HepG2 (cell line): ENCODE measurements around the gene PDPK1. TPM values are rescaled to one million over a fixed set of nuclear protein-coding genes. Genes with fewer than 3 reads are reported as not detected.
A peak's percentile ranks its signal among the peaks of the same experiment; 100 is the strongest.

Experiments
- ATAC-seq: fragments of 200-7000 bp; cut with Tn5 transposase; 3 replicates; pipeline ENCODE4 v1.9.1; 2020; ENCODE audit warnings: mild to moderate bottlenecking, moderate library complexity
- BruUV-seq: library from RNA; stranded (reverse); fragments of 400-500 nt; replicated peaks from 2 replicates; lab custom pipeline; 2021; lab: Mats Ljungman, UMichigan
- CTCF ChIA-PET: fragments of 300-600 bp; formaldehyde crosslinking; extraction: SDS; loops from one replicate; lab custom pipeline; 2021; ENCODE audit warnings: low total read pairs, inconsistent platforms, low intra/inter-chr PET ratio; lab: Yijun Ruan, JAX
- POLR2A ChIA-PET: fragments of 350-600 bp; sonication (Branson Sonifier 250); formaldehyde crosslinking; loops from one replicate; lab custom pipeline; 2020; ENCODE audit warnings: antibody characterized with exemption, inconsistent platforms; lab: Yijun Ruan, JAX
- DNase-seq: peaks from one replicate; pipeline ENCODE4 v3.0.0-alpha.2; 2015; ENCODE audit warnings: low spot score
- FAIRE-seq: peaks from 3 replicates; lab custom pipeline; 2011; peaks lifted over from hg19 to GRCh38; lab: Jason Lieb, UNC
- H2AFZ ChIP-seq: one replicate; pipeline ENCODE4 v1.6.1; 2011; ENCODE audit warnings: low read length, inconsistent platforms
- H3K27ac ChIP-seq: fragments of 300-600 bp; 3 replicates; pipeline ENCODE4 v1.8.0; 2011; ENCODE audit warnings: mixed run types, mild to moderate bottlenecking, mixed read lengths, low read length, inconsistent platforms; ENCODE audit not compliant: insufficient read depth; ENCODE audit errors: extremely low read length
- H3K27me3 ChIP-seq, 2 experiments: fragments of 200-600 bp in 1 of 2; 2 replicates in 1 of 2; 3 replicates in 1 of 2; pipeline versions ENCODE4 v1.6.0 to v1.8.0; 2011; ENCODE audit warnings: low read length in 2 of 2, mild to moderate bottlenecking in 2 of 2, moderate library complexity in 2 of 2, inconsistent platforms in 1 of 2; ENCODE audit not compliant: insufficient read depth in 2 of 2, control insufficient read depth in 1 of 2
- H3K36me3 ChIP-seq, 2 experiments: fragments of 200-600 bp in 1 of 2; replicated peaks in 1 of 2; 2 replicates in 1 of 2; 3 replicates in 1 of 2; pipeline versions ENCODE4 v1.5.1 to v1.8.0; 2011; ENCODE audit warnings: low read length in 2 of 2, inconsistent platforms in 1 of 2; ENCODE audit not compliant: insufficient read depth in 2 of 2, control insufficient read depth in 1 of 2
- H3K4me1 ChIP-seq: 2 replicates; pipeline ENCODE4 v1.5.1; 2012; ENCODE audit warnings: low read length, inconsistent platforms; ENCODE audit not compliant: insufficient read depth
- H3K4me2 ChIP-seq: 2 replicates; pipeline ENCODE4 v1.6.0; 2011; ENCODE audit warnings: low read depth, low read length, inconsistent platforms
- H3K4me3 ChIP-seq, 3 experiments: fragments of 200-600 bp in 1 of 3; sonication (generic), shearing (Covaris generic) in 1 of 3; replicated peaks in 1 of 3; 2 replicates each; pipeline ENCODE4 v1.5.1; 2011 to 2016; ENCODE audit warnings: low read length in 3 of 3, inconsistent platforms in 2 of 3, low read depth in 2 of 3, mild to moderate bottlenecking in 2 of 3, control low read depth in 1 of 3, mixed read lengths in 1 of 3; ENCODE audit not compliant: insufficient read depth in 1 of 3
- H3K79me2 ChIP-seq: one replicate; pipeline ENCODE4 v1.6.1; 2011; ENCODE audit warnings: low read length, inconsistent platforms; ENCODE audit not compliant: insufficient read depth
- H3K9ac ChIP-seq: 2 replicates; pipeline ENCODE4 v1.6.0; 2011; ENCODE audit warnings: mild to moderate bottlenecking, low read depth, low read length, inconsistent platforms; ENCODE audit not compliant: insufficient read depth
- H3K9me3 ChIP-seq: 2 replicates; pipeline ENCODE4 v1.5.1; 2012; ENCODE audit warnings: mild to moderate bottlenecking, low read length
- H4K20me1 ChIP-seq: 2 replicates; pipeline ENCODE4 v1.6.0; 2011; ENCODE audit warnings: inconsistent platforms, mild to moderate bottlenecking, low read length, moderate library complexity; ENCODE audit not compliant: insufficient read depth
- AGO1 ChIP-seq: fragments of 200-400 bp; formaldehyde crosslinking; IDR thresholded peaks from 2 replicates; pipeline ENCODE4 v1.6.1; 2017; ENCODE audit warnings: mild to moderate bottlenecking, low read depth, low read length, moderate library complexity; ENCODE audit not compliant: poor library complexity, severe bottlenecking
- AGO2 ChIP-seq: fragments of 200-400 bp; formaldehyde crosslinking; optimal IDR thresholded peaks from 2 replicates; pipeline ENCODE3; 2017; ENCODE audit warnings: mild to moderate bottlenecking, low read depth, low read length, moderate library complexity
- POLR2A ChIP-seq, 2 experiments: IDR thresholded peaks; 2 replicates each; pipeline ENCODE4 v1.6.1; 2011; ENCODE audit warnings: low read depth in 2 of 2, low read length in 2 of 2, mild to moderate bottlenecking in 1 of 2, moderate library complexity in 1 of 2; ENCODE audit not compliant: insufficient read depth in 1 of 2
- PRDM15 ChIP-seq: sonication (generic); formaldehyde crosslinking; IDR thresholded peaks from 2 replicates; pipeline ENCODE4 v1.4.0; 2020; ENCODE audit warnings: missing genetic modification reagents
- PRPF4 ChIP-seq: fragments of 200-400 bp; formaldehyde crosslinking; IDR thresholded peaks from 2 replicates; pipeline ENCODE4 v1.6.1; 2016; ENCODE audit warnings: low read length, low read depth; ENCODE audit not compliant: poor library complexity, severe bottlenecking
- RBFOX2 ChIP-seq: fragments of 200-400 bp; formaldehyde crosslinking; IDR thresholded peaks from 2 replicates; pipeline ENCODE4 v1.6.1; 2017; ENCODE audit warnings: low read depth, mild to moderate bottlenecking, low read length
- ZNF75D ChIP-seq: sonication (generic); formaldehyde crosslinking; IDR thresholded peaks from 2 replicates; pipeline ENCODE4 v1.8.1; 2023; ENCODE audit warnings: missing genetic modification reagents, mild to moderate bottlenecking, borderline replicate concordance
- WGBS: methylation state at CpG from one replicate; pipeline ENCODE4 v1.1.6; 2017; ENCODE audit warnings: low lambda C conversion rate; 5-methylcytosine and 5-hydroxymethylcytosine counted together
- in situ Hi-C: cut with HindIII; loops from 2 replicates; pipeline ENCODE4 v1.10.0; 2017; ENCODE audit warnings: low pct_unique_long_range_greater_than_20kb; ENCODE audit not compliant: extremely low pct_ligation_motif_present
- intact Hi-C: fragments of 100-400 bp; cut with micrococcal nuclease; formaldehyde crosslinking; loops from one replicate; pipeline ENCODE4 v1.10.0; 2022; ENCODE audit not compliant: unreplicated experiment
- polyA plus RNA-seq, 8 experiments: library from polyadenylated mRNA; depleted of rRNA in 3 of 8; stranded (reverse) in 7 of 8; unstranded in 1 of 8; fragments of >200 nt; fragmentation: Illumina TruSeq in 4 of 8; extraction: Trizol in 4 of 8; gene quantifications; 2 replicates each; pipeline versions ENCODE4 v1.2.1 to v1.2.3, GENCODE V29; 2011 to 2016; ENCODE audit warnings: low read depth in 4 of 8, missing spikeins in 1 of 8, mixed read lengths in 1 of 8; ENCODE audit not compliant: insufficient read depth in 1 of 8
- total RNA-seq, 5 experiments: library from RNA; depleted of rRNA; stranded (reverse); fragments of >200 nt; fragmentation: Illumina TruSeq; extraction: Trizol; gene quantifications; 2 replicates each; pipeline ENCODE4 v1.2.3, GENCODE V29; 2016; ENCODE audit warnings: low read depth in 1 of 5

The PDPK1 gene
- total and polyA plus RNA-seq, 2 of the 13 experiments (the other 11 are each of a cell fraction or from before 2014, with no cell fraction given): 59.6 to 129 TPM

GRCh38 chr16:2529061-2529931, 8.5 kb upstream of the PDPK1 start:
- in situ Hi-C loops (no loop called here), intact Hi-C loops (no loop called here)
- no peak overlapping the region for H3K9ac ChIP-seq
- ATAC-seq (no peak), FAIRE-seq (no peak), DNase-seq (no peak)
- CTCF ChIA-PET: no interaction called here
- peaks cover 58% of the 10 kb centered on the region for H3K4me1 ChIP-seq
- 97% methylated on average over 19 of the region's 32 CpGs for WGBS
- peak; percentile 23 for TF ChIP-seq PRPF4
- TF ChIP-seq RBFOX2: peak; percentile 60; the same call in 1 of the 2 replicates
- peak; percentile 80 for TF ChIP-seq AGO2
- TF ChIP-seq AGO1: no peak
- TF ChIP-seq ZNF75D: no peak
- TF ChIP-seq POLR2A (IDR thresholded peaks at IDR 0.05; ENCODE audit: insufficient read depth in 1 of 2, low read depth in 2 of 2, low read length in 2 of 2): peak in 1 of 2 experiments; percentile 29; a peak in 1 of 4 replicates
- TF ChIP-seq PRDM15 (CRISPR knock-in tag): peak; percentile 87
- H3K36me3 ChIP-seq: peaks cover 12 to 39% of the 10 kb centered on the region in 2 experiments
- no peak overlapping the region for H2AFZ ChIP-seq
- peak overlapping the region; percentile 33 for H3K27ac ChIP-seq
- H3K4me2 ChIP-seq: no peak overlapping the region
- no peaks in the 10 kb centered on the region for H3K9me3 ChIP-seq
- no TSS peak for BruUV-seq
- H3K4me3 ChIP-seq: no peak overlapping the region
- POLR2A ChIA-PET: no interaction called here
- no peaks in the 10 kb centered on the region for H4K20me1 ChIP-seq
- peaks cover 17% of the 10 kb centered on the region for H3K79me2 ChIP-seq
- H3K27me3 ChIP-seq: no peaks in the 10 kb centered on the region
